GM23338 (cell line): ENCODE measurements around the gene ANKH. TPM values are rescaled to one million over a fixed set of nuclear protein-coding genes. Genes with fewer than 3 reads are reported as not detected.

ENCODE experiments used
- ATAC-seq: fragments of 200-7000 bp; cut with Tn5 transposase; 3 replicates; pipeline ENCODE4 v1.9.1; 2020
- DNase-seq: peaks from one replicate; pipeline ENCODE4 v3.0.0-alpha.2; 2015; ENCODE audit warnings: low spot score
- H2AFZ ChIP-seq: fragments of 200-600 bp; sonication (generic); 2 replicates; pipeline ENCODE4 v1.8.0; 2016; ENCODE audit warnings: antibody characterized with exemption, mild to moderate bottlenecking, moderate library complexity
- H3F3A ChIP-seq: fragments of 200-600 bp; sonication (generic); replicated peaks from 2 replicates; pipeline ENCODE4 v1.8.0; 2017; ENCODE audit warnings: antibody characterized with exemption, mixed run types, low read depth
- H3K27ac ChIP-seq: fragments of 200-600 bp; sonication (generic); 2 replicates; pipeline ENCODE4 v1.6.1; 2016; ENCODE audit warnings: low read depth
- H3K27me3 ChIP-seq: fragments of 200-600 bp; sonication (generic); 2 replicates; pipeline ENCODE4 v1.8.0; 2016; ENCODE audit warnings: mild to moderate bottlenecking, mixed run types, moderate library complexity; ENCODE audit not compliant: insufficient read depth
- H3K36me3 ChIP-seq: fragments of 200-600 bp; sonication (generic); 2 replicates; pipeline ENCODE4 v1.8.0; 2016; ENCODE audit warnings: mild to moderate bottlenecking; ENCODE audit not compliant: insufficient read depth
- H3K4me1 ChIP-seq: fragments of 200-600 bp; sonication (generic); 2 replicates; pipeline ENCODE4 v1.8.0; 2016; ENCODE audit warnings: mild to moderate bottlenecking, moderate library complexity; ENCODE audit not compliant: insufficient read depth
- H3K4me2 ChIP-seq: fragments of 200-600 bp; sonication (generic); 2 replicates; pipeline ENCODE4 v1.7.1; 2017; ENCODE audit warnings: mixed run types
- H3K4me3 ChIP-seq: fragments of 200-600 bp; sonication (generic); 2 replicates; pipeline ENCODE4 v1.6.1; 2016; ENCODE audit warnings: mixed run types
- H3K79me2 ChIP-seq: fragments of 200-600 bp; sonication (generic); replicated peaks from 2 replicates; pipeline ENCODE4 v1.8.0; 2017; ENCODE audit warnings: mild to moderate bottlenecking; ENCODE audit not compliant: insufficient read depth
- H3K9me2 ChIP-seq: fragments of 200-600 bp; sonication (generic); 2 replicates; pipeline ENCODE4 v1.8.0; 2017; ENCODE audit not compliant: insufficient read depth
- H4K20me1 ChIP-seq: fragments of 200-600 bp; sonication (generic); replicated peaks from 2 replicates; pipeline ENCODE4 v1.8.0; 2017; ENCODE audit warnings: mild to moderate bottlenecking; ENCODE audit not compliant: insufficient read depth
- H3K27ac Mint-ChIP-seq: 2 replicates; pipeline ENCODE4 v1.8.0; 2020; ENCODE audit warnings: inconsistent platforms, mild to moderate bottlenecking, moderate library complexity, mixed read lengths
- H3K27me3 Mint-ChIP-seq: 3 replicates; pipeline ENCODE4 v1.8.0; 2022; ENCODE audit warnings: low read depth, mild to moderate bottlenecking, moderate library complexity, mixed read lengths, inconsistent platforms; ENCODE audit not compliant: insufficient read depth, poor library complexity
- H3K36me3 Mint-ChIP-seq: 3 replicates; pipeline ENCODE4 v1.8.0; 2021; ENCODE audit warnings: low read depth, mild to moderate bottlenecking, inconsistent platforms, moderate library complexity, mixed read lengths
- H3K4me1 Mint-ChIP-seq: 3 replicates; pipeline ENCODE4 v1.8.0; 2020; ENCODE audit warnings: mild to moderate bottlenecking, inconsistent platforms, mixed read lengths
- H3K4me3 Mint-ChIP-seq: 3 replicates; pipeline ENCODE4 v1.8.0; 2021; ENCODE audit warnings: moderate library complexity, mild to moderate bottlenecking, inconsistent platforms, mixed read lengths
- H3K9me3 Mint-ChIP-seq: 3 replicates; pipeline ENCODE4 v1.8.0; 2020; ENCODE audit warnings: moderate library complexity, mild to moderate bottlenecking, inconsistent platforms, mixed read lengths
- CREB1 ChIP-seq: fragments of 250-450 bp; sonication (Bioruptor Pico); IDR thresholded peaks from 2 replicates; pipeline ENCODE4 v1.5.0; 2020; ENCODE audit warnings: low read depth, mild to moderate bottlenecking, moderate library complexity
- EZH2 ChIP-seq: fragments of 200-600 bp; sonication (generic); IDR thresholded peaks from one replicate; pipeline ENCODE4 v1.8.0; 2017; ENCODE audit warnings: antibody characterized with exemption, mild to moderate bottlenecking, low read depth; ENCODE audit not compliant: unreplicated experiment
- EZH2phosphoT487 ChIP-seq: fragments of 200-600 bp; sonication (generic); IDR thresholded peaks from one replicate; pipeline ENCODE4 v1.8.1; 2018; ENCODE audit warnings: antibody characterized with exemption; ENCODE audit not compliant: unreplicated experiment
- JUNB ChIP-seq: IDR thresholded peaks from one replicate; pipeline ENCODE4 v1.6.1; 2016; ENCODE audit warnings: antibody characterized with exemption; ENCODE audit not compliant: unreplicated experiment
- NANOG ChIP-seq: IDR thresholded peaks from 2 replicates; pipeline ENCODE4 v1.6.1; 2016; ENCODE audit warnings: antibody characterized with exemption, borderline replicate concordance
- POLR2AphosphoS5 ChIP-seq: IDR thresholded peaks from 2 replicates; pipeline ENCODE4 v1.6.1; 2016; ENCODE audit warnings: antibody characterized with exemption, low read depth
- STAT1 ChIP-seq: IDR thresholded peaks from one replicate; pipeline ENCODE4 v1.6.1; 2016; ENCODE audit warnings: antibody characterized with exemption; ENCODE audit not compliant: unreplicated experiment
- ZNF114 ChIP-seq: fragments of 250-450 bp; sonication (Bioruptor Pico); IDR thresholded peaks from 2 replicates; pipeline ENCODE4 v1.5.0; 2020; ENCODE audit warnings: mild to moderate bottlenecking, moderate library complexity
- ZNF331 ChIP-seq: fragments of 250-450 bp; sonication (Bioruptor Pico); IDR thresholded peaks from 2 replicates; pipeline ENCODE4 v1.5.0; 2020; ENCODE audit warnings: low read depth, mild to moderate bottlenecking, moderate library complexity
- polyA plus RNA-seq: library from polyadenylated mRNA; unstranded; fragments of >200 nt; fragmentation: Nextera tagmentation; extraction: Ambion mirVana; gene quantifications from 2 replicates; pipeline ENCODE4 v1.2.1, GENCODE V29; 2016
- total RNA-seq: library from RNA; depleted of rRNA; stranded (reverse); fragments of >200 nt; shearing (Covaris generic); gene quantifications from 2 replicates; pipeline ENCODE4 v1.2.3, GENCODE V29; 2014
- TF ChIP-seq, protein P1 (sequence below): IDR thresholded peaks from 2 replicates; pipeline ENCODE4 v1.6.1; 2016; ENCODE audit warnings: antibody characterized with exemption
- TF ChIP-seq, protein P2 (sequence below): fragments of 250-450 bp; sonication (Bioruptor Pico); IDR thresholded peaks from 2 replicates; pipeline ENCODE4 v1.5.0; 2020; ENCODE audit warnings: mild to moderate bottlenecking, moderate library complexity
- TF ChIP-seq, protein P3 (sequence below): IDR thresholded peaks from one replicate; pipeline ENCODE4 v1.6.1; 2018; ENCODE audit warnings: antibody characterized with exemption; ENCODE audit not compliant: unreplicated experiment
- TF ChIP-seq, protein P4 (sequence below), 2 experiments: fragments of 200-600 bp in 1 of 2; sonication (generic) in 1 of 2; conservative IDR thresholded peaks; 2 replicates each; pipeline versions ENCODE4 v1.5.1 to v1.6.1; 2016 to 2017; ENCODE audit warnings: antibody characterized with exemption in 2 of 2, low read depth in 2 of 2, mild to moderate bottlenecking in 2 of 2, moderate library complexity in 1 of 2

The ANKH gene
- total and polyA plus RNA-seq, 2 experiments from 2014 or later, result 5.0 to 6.1 TPM

DNA sequence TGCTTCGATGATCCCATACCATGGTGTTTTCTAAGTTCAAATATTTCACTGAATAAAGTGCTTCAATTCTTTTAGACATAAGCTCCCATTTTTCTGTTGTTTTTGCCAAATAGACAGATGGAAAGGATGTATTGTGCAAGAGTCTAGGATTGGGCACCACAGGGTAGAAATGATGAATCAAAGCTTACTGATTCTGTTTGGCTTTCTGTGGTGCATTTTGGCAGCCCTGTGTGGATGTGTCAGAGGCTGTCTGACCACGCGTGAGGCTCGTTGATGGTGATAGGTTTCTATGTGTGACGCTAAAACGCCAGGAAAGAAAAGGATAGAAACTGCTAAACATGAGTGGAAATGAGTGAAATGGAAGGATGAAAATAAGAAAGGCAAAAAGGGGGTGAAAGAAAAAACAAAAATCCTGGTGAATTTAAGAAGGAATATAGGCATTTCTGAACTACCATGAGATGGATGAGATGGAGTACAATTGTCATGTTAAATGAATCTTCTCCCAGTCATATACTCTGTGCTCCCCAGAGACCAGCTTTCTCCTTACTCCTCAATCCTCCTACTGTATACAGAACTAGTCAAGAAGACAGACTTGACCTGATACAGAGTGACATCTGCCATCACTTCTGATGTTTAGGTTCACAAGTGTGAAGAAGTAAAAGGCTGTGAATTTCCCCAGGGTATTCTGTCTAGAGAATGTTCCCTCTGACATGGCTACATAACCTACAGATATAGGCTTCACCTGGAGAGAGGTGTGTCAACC is 54.4 kb downstream of the ANKH start:
- no peak for ATAC-seq
- H3K4me2 ChIP-seq, result no peak overlapping the region

More for the DNA sequence above, 54.4 kb downstream of the ANKH start:
- Histone ChIP-seq H3F3A (no peaks in the 10 kb centered on the region), H3K27me3 (no peaks in the 10 kb centered on the region), H3K4me1 (no peaks in the 10 kb centered on the region), H2AFZ (no peak overlapping the region), H3K27ac (no peak overlapping the region), H3K79me2 (no peaks in the 10 kb centered on the region), H3K4me3 (no peak overlapping the region), H4K20me1 (no peaks in the 10 kb centered on the region), H3K36me3 (no peaks in the 10 kb centered on the region), H3K9me2 (no peaks in the 10 kb centered on the region)
- Mint-ChIP-seq H3K4me1 (peaks cover 3% of the 10 kb centered on the region; the same call in 1 of the 3 replicates), H3K36me3 (no peaks in the 10 kb centered on the region), H3K4me3 (no peak overlapping the region), H3K27me3 (no peaks in the 10 kb centered on the region), H3K27ac (no peak overlapping the region), H3K9me3 (no peaks in the 10 kb centered on the region)
- TF ChIP-seq, protein P1, sequence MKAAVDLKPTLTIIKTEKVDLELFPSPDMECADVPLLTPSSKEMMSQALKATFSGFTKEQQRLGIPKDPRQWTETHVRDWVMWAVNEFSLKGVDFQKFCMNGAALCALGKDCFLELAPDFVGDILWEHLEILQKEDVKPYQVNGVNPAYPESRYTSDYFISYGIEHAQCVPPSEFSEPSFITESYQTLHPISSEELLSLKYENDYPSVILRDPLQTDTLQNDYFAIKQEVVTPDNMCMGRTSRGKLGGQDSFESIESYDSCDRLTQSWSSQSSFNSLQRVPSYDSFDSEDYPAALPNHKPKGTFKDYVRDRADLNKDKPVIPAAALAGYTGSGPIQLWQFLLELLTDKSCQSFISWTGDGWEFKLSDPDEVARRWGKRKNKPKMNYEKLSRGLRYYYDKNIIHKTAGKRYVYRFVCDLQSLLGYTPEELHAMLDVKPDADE, result no peak
- TF ChIP-seq ZNF331 (CRISPR knock-in tag) (no peak), JUNB (no peak), ZNF114 (CRISPR knock-in tag) (no peak), POLR2AphosphoS5 (no peak), EZH2phosphoT487 (no peak), STAT1 (no peak), EZH2 (no peak), CREB1 (CRISPR knock-in tag) (no peak), NANOG (no peak)
- TF ChIP-seq, protein P2, sequence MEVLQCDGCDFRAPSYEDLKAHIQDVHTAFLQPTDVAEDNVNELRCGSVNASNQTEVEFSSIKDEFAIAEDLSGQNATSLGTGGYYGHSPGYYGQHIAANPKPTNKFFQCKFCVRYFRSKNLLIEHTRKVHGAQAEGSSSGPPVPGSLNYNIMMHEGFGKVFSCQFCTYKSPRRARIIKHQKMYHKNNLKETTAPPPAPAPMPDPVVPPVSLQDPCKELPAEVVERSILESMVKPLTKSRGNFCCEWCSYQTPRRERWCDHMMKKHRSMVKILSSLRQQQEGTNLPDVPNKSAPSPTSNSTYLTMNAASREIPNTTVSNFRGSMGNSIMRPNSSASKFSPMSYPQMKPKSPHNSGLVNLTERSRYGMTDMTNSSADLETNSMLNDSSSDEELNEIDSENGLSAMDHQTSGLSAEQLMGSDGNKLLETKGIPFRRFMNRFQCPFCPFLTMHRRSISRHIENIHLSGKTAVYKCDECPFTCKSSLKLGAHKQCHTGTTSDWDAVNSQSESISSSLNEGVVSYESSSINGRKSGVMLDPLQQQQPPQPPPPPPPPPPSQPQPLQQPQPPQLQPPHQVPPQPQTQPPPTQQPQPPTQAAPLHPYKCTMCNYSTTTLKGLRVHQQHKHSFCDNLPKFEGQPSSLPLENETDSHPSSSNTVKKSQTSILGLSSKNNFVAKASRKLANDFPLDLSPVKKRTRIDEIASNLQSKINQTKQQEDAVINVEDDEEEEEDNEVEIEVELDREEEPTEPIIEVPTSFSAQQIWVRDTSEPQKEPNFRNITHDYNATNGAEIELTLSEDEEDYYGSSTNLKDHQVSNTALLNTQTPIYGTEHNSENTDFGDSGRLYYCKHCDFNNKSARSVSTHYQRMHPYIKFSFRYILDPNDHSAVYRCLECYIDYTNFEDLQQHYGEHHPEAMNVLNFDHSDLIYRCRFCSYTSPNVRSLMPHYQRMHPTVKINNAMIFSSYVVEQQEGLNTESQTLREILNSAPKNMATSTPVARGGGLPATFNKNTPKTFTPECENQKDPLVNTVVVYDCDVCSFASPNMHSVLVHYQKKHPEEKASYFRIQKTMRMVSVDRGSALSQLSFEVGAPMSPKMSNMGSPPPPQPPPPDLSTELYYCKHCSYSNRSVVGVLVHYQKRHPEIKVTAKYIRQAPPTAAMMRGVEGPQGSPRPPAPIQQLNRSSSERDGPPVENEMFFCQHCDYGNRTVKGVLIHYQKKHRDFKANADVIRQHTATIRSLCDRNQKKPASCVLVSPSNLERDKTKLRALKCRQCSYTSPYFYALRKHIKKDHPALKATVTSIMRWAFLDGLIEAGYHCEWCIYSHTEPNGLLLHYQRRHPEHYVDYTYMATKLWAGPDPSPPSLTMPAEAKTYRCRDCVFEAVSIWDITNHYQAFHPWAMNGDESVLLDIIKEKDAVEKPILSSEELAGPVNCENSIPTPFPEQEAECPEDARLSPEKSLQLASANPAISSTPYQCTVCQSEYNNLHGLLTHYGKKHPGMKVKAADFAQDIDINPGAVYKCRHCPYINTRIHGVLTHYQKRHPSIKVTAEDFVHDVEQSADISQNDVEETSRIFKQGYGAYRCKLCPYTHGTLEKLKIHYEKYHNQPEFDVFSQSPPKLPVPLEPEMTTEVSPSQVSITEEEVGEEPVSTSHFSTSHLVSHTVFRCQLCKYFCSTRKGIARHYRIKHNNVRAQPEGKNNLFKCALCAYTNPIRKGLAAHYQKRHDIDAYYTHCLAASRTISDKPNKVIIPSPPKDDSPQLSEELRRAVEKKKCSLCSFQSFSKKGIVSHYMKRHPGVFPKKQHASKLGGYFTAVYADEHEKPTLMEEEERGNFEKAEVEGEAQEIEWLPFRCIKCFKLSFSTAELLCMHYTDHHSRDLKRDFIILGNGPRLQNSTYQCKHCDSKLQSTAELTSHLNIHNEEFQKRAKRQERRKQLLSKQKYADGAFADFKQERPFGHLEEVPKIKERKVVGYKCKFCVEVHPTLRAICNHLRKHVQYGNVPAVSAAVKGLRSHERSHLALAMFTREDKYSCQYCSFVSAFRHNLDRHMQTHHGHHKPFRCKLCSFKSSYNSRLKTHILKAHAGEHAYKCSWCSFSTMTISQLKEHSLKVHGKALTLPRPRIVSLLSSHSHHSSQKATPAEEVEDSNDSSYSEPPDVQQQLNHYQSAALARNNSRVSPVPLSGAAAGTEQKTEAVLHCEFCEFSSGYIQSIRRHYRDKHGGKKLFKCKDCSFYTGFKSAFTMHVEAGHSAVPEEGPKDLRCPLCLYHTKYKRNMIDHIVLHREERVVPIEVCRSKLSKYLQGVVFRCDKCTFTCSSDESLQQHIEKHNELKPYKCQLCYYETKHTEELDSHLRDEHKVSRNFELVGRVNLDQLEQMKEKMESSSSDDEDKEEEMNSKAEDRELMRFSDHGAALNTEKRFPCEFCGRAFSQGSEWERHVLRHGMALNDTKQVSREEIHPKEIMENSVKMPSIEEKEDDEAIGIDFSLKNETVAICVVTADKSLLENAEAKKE (CRISPR knock-in tag), result no peak
- TF ChIP-seq, protein P3, sequence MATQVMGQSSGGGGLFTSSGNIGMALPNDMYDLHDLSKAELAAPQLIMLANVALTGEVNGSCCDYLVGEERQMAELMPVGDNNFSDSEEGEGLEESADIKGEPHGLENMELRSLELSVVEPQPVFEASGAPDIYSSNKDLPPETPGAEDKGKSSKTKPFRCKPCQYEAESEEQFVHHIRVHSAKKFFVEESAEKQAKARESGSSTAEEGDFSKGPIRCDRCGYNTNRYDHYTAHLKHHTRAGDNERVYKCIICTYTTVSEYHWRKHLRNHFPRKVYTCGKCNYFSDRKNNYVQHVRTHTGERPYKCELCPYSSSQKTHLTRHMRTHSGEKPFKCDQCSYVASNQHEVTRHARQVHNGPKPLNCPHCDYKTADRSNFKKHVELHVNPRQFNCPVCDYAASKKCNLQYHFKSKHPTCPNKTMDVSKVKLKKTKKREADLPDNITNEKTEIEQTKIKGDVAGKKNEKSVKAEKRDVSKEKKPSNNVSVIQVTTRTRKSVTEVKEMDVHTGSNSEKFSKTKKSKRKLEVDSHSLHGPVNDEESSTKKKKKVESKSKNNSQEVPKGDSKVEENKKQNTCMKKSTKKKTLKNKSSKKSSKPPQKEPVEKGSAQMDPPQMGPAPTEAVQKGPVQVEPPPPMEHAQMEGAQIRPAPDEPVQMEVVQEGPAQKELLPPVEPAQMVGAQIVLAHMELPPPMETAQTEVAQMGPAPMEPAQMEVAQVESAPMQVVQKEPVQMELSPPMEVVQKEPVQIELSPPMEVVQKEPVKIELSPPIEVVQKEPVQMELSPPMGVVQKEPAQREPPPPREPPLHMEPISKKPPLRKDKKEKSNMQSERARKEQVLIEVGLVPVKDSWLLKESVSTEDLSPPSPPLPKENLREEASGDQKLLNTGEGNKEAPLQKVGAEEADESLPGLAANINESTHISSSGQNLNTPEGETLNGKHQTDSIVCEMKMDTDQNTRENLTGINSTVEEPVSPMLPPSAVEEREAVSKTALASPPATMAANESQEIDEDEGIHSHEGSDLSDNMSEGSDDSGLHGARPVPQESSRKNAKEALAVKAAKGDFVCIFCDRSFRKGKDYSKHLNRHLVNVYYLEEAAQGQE, result no peak
- TF ChIP-seq, protein P4, sequence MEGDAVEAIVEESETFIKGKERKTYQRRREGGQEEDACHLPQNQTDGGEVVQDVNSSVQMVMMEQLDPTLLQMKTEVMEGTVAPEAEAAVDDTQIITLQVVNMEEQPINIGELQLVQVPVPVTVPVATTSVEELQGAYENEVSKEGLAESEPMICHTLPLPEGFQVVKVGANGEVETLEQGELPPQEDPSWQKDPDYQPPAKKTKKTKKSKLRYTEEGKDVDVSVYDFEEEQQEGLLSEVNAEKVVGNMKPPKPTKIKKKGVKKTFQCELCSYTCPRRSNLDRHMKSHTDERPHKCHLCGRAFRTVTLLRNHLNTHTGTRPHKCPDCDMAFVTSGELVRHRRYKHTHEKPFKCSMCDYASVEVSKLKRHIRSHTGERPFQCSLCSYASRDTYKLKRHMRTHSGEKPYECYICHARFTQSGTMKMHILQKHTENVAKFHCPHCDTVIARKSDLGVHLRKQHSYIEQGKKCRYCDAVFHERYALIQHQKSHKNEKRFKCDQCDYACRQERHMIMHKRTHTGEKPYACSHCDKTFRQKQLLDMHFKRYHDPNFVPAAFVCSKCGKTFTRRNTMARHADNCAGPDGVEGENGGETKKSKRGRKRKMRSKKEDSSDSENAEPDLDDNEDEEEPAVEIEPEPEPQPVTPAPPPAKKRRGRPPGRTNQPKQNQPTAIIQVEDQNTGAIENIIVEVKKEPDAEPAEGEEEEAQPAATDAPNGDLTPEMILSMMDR (conservative IDR thresholded peaks at IDR 0.05; ENCODE audit: low read depth in 2 of 2), result no peak
- no peak for DNase-seq
